HL-60 (cell line): ENCODE measurements around the gene UBAP2.

ENCODE experiments used
- DNase-seq, 2 experiments: peaks; one replicate each; pipeline ENCODE4 v3.0.0-alpha.2; 2010 to 2020; ENCODE audit warnings: low read depth in 1 of 2, low spot score in 1 of 2
- H3K27ac ChIP-seq: fragments of 250-450 bp; sonication (Bioruptor Pico); replicated peaks from 2 replicates; pipeline ENCODE4 v1.5.1; 2020; ENCODE audit warnings: mild to moderate bottlenecking, moderate library complexity
- H3K27me3 ChIP-seq: fragments of 250-450 bp; sonication (Bioruptor Pico); 2 replicates; pipeline ENCODE4 v1.5.1; 2021; ENCODE audit warnings: mild to moderate bottlenecking, moderate library complexity; ENCODE audit not compliant: insufficient read depth, poor library complexity, severe bottlenecking
- H3K4me3 ChIP-seq: replicated peaks from 2 replicates; pipeline ENCODE4 v1.5.1; 2011; ENCODE audit warnings: mild to moderate bottlenecking, control low read depth, low read length; ENCODE audit not compliant: insufficient read depth
- GABPA ChIP-seq: IDR thresholded peaks from 2 replicates; pipeline ENCODE4 v1.6.1; 2012; ENCODE audit warnings: low read depth
- POLR2AphosphoS5 ChIP-seq: IDR thresholded peaks from 2 replicates; pipeline ENCODE4 v1.6.1; 2012; ENCODE audit warnings: low read depth
- REST ChIP-seq: IDR thresholded peaks from 2 replicates; pipeline ENCODE4 v1.6.1; 2012; ENCODE audit warnings: low read depth; ENCODE audit not compliant: insufficient replicate concordance
- SPI1 ChIP-seq: IDR thresholded peaks from 2 replicates; pipeline ENCODE4 v1.6.1; 2012; ENCODE audit warnings: low read depth, mild to moderate bottlenecking, borderline replicate concordance
- TF ChIP-seq, protein P1 (sequence below): IDR thresholded peaks from one replicate; pipeline ENCODE4 v1.5.1; 2011; ENCODE audit warnings: low read length, control low read depth, inconsistent platforms; ENCODE audit not compliant: insufficient read depth

UBAP2 gene

GRCh38 chr9:34096751-34097150 is 48.1 kb upstream of the UBAP2 start:
- H3K27ac ChIP-seq, result no peak overlapping the region
- no peaks in the 10 kb centered on the region for H3K27me3 ChIP-seq
- no peak for TF ChIP-seq REST
- no peak for TF ChIP-seq POLR2AphosphoS5
- no peak for TF ChIP-seq SPI1
- TF ChIP-seq, protein P1, sequence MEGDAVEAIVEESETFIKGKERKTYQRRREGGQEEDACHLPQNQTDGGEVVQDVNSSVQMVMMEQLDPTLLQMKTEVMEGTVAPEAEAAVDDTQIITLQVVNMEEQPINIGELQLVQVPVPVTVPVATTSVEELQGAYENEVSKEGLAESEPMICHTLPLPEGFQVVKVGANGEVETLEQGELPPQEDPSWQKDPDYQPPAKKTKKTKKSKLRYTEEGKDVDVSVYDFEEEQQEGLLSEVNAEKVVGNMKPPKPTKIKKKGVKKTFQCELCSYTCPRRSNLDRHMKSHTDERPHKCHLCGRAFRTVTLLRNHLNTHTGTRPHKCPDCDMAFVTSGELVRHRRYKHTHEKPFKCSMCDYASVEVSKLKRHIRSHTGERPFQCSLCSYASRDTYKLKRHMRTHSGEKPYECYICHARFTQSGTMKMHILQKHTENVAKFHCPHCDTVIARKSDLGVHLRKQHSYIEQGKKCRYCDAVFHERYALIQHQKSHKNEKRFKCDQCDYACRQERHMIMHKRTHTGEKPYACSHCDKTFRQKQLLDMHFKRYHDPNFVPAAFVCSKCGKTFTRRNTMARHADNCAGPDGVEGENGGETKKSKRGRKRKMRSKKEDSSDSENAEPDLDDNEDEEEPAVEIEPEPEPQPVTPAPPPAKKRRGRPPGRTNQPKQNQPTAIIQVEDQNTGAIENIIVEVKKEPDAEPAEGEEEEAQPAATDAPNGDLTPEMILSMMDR, result no peak
- TF ChIP-seq GABPA, result no peak
- DNase-seq, result no peak
- no peak overlapping the region for H3K4me3 ChIP-seq

- Histone ChIP-seq H3K27me3 (no peaks in the 10 kb centered on the region), H3K4me3 (no peak overlapping the region), H3K27ac (no peak overlapping the region)
- no peak for DNase-seq
- no peak for TF ChIP-seq REST
- TF ChIP-seq, protein P1, result no peak
- TF ChIP-seq SPI1, result no peak
- no peak for TF ChIP-seq POLR2AphosphoS5
- no peak for TF ChIP-seq GABPA
Observed at GRCh38 chr9:34093578-34093977, 44.9 kb upstream of the UBAP2 start.

DNA sequence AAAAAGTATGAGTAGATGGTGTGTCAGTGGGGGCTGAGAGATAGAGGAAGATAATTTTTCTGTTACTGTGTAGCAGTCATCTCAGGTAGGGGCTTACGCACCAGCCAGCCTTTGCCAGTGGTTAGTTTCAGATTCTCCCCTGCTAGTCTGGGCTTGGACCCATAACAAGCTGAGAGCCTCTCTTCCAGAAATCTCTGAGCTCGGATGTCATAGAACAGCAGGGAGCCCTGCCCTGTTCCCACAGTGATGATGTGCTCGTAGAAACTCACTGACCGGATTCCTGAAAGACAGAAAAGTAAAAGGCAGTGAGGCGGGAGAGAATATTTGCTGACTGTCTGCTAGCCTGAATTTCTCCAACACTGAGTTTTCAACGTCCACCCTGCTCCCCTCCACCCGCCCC is 40.6 kb upstream of the UBAP2 start:
- TF ChIP-seq, protein P1, result no peak
- TF ChIP-seq POLR2AphosphoS5, result no peak
- TF ChIP-seq REST, result no peak
- no peak for TF ChIP-seq GABPA
- TF ChIP-seq SPI1, result no peak
- H3K27me3 ChIP-seq, result no peaks in the 10 kb centered on the region
- no peak overlapping the region for H3K4me3 ChIP-seq
- H3K27ac ChIP-seq, result no peak overlapping the region
- no peak for DNase-seq
